GM18909 (cell line): Measurements from ENCODE around the gene DEPP1.

Experiments
- ATAC-seq: cut with Tn5 transposase; IDR thresholded peaks from one replicate; pipeline ENCODE4 v1.9.1; 2021; ENCODE audit warnings: mild to moderate bottlenecking; ENCODE audit not compliant: unreplicated experiment, poor library complexity

The DEPP1 gene

DNA sequence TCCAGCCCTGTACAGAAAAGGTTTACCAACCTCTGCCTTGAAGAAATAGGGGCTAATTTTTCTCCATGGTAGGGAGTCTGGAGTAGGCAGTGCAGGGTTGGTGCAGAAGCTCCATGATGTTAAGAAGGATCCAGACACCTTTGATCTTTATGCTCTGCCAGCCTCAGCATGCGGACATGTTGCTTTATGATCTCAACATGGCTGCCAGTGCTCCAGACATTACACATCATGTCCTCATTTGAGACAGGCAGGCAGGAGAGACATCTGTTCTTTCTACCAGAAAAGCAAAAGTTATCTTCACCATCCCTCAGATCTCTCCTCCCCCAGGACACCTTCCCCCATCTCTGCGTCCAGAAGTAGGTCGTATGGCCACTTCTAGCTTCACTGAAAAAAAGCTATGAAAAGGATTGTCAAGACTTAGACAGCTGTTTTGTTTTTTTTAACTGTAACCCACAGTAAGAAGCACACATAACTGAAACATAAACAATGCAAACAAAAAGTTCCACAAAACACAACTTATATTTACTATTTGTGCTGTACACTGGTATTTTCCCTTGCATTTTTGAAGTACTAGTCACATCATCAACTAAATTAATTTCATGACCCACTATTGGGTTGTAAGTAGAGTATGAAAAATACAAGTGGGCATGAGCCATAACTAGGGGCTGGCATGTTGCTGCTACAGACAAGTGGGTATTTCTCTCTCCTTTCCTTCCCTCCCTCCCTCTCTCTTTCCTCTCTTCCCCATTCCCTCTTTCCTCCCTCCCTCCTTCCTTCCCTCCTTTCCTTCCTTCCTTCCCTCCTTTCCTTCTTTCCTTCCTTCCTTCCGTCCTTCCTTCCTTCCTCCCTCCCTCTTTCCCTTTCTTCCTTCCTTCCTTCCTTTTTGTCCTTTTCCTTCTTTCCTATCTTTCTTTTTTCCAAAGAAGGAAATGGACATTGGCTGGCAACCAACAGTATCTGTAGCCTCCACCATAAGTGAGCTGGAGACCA is 21.6 kb downstream of the DEPP1 start:
- ATAC-seq, result no peak

DNA sequence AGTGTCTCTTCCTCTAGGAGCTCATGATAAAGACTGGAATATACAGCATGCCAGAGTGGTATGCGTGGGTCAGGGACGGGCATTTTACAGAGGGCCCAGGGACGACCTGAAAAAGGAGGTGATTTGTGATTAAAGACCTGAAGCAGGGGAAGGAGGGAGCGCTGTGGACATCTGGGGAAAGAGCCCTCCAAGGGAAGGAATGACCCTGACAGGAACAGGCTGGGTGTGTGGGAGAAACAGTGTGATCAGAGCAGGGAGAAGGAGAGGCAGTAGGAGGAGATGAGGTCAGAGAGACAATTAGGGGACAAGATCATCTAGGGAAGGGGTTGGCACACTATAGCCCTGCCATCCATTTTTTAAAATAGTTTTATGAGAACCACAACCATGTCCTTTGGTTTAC is 22.4 kb downstream of the DEPP1 start:
- no peak for ATAC-seq

DNA sequence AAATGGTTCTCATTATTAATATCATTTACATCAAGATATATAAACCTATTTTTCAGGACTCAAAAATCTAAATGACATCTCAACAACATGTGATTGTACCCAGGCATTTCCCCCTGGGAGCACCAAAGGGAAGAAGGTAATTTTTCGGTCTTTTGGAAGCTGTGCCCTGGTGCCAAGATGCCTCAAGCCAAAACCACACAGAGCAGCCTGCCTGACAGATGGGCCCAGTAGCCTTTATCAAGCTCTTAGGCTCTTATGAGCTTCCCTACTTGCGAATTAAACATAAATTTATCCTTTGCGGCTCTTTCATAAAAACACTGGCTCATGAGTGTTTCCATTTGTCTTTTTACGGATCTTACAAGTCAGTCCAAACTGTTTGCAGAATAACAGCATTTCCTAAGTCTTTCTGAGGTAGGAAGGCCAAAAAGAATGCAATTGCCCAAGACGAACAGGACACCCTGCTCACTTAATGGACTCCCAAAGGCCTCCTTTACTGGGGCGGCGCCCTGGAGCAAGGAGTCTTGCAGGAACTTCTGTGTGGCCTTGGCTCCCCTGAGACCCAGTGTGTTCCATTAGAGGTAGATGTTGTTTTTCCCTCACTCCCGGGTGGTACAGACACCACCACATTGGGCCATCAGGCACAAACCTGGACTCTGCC is 23.1 kb downstream of the DEPP1 start:
- no peak for ATAC-seq

DNA sequence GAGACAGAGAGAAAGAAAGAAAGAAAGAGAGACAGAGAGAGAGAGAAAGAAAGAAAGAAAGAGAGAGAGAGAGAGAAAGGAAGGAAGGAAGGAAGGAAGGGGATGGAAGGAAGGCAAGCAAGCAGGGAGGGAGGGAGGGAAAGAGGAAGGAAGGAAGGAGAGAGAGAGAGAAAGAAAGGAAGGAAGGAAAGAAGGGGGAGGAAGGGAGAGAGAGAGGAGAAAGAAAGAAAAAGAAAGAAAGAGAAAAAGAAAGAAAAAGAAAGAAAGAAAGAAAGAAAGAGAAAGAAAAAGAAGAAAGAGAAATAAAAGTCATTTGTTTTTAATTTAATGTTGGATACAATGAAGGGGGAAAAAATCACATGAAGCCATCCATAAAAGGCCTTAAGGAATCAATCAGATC is 23.6 kb downstream of the DEPP1 start:
- ATAC-seq, result no peak

DNA sequence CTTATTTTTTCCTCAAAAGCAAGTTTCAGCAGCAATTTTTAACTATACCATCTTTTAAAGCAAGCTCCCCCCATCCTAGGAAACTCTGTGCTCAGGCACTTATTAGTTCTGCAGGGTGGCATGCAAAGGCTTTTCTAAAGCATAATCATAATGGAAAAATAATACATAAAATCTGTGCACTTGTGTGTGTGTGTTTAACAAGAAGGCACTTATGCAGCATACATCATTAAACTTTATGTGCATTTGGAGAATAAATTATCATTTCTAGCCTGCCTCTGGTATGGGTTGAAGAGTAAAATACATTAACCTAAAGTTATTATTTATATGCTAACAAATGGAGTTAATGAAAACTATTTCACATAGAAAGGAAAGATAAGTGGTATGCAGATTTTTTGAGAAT is 24.6 kb downstream of the DEPP1 start:
- no peak for ATAC-seq

DNA sequence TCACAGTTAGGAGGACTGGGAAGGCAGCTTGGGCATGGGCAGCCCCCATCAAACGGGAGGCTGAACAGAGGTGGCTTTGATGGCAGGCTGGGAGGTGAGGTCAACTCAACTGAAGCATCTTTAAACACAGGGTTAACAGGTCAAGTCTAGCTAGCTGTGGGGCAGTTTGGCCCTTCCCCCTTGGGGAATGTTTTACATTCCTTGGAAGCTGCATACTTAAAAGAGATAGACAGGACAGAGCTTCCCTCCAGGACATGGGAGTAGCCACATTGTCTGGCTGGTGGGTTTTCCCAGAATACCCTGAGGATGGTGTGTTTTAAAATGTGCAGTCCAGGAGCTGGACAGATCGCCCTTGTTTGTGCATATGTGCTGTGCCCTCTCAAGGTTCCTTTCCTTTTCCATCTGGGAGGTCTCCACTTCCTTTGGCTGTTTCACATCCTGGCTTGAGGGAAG is 25.8 kb downstream of the DEPP1 start:
- ATAC-seq, result no peak

DNA sequence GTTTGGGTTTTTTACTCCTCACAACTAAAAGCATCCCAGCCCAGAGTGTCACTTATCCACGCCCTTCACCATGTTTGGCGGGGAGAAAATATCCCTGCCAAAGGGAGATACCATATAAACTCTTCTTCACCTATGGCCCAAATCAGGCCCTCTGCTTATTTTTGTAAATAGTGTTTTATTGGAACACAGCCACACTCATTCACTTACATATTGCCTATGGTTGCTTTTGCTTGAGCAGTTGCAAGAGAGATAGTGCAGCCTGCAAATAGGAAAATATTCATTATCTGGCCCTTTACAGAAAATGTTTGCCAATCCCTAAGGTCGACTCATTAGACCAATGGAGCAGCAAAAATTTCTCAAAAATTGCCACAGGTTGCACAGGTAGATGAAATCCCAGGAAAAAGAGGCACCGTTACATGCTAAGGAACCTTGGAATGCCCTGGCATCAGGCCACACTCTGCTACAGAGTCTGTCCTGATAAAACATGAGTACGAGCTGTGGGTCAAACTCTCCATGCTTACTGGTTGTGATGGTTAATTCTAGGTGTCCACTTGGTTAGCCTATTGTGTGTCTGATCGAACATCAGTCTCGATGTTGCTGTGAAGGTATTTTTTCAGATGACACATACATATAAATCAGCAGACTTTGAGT is 26.9 kb downstream of the DEPP1 start:
- no peak for ATAC-seq

DNA sequence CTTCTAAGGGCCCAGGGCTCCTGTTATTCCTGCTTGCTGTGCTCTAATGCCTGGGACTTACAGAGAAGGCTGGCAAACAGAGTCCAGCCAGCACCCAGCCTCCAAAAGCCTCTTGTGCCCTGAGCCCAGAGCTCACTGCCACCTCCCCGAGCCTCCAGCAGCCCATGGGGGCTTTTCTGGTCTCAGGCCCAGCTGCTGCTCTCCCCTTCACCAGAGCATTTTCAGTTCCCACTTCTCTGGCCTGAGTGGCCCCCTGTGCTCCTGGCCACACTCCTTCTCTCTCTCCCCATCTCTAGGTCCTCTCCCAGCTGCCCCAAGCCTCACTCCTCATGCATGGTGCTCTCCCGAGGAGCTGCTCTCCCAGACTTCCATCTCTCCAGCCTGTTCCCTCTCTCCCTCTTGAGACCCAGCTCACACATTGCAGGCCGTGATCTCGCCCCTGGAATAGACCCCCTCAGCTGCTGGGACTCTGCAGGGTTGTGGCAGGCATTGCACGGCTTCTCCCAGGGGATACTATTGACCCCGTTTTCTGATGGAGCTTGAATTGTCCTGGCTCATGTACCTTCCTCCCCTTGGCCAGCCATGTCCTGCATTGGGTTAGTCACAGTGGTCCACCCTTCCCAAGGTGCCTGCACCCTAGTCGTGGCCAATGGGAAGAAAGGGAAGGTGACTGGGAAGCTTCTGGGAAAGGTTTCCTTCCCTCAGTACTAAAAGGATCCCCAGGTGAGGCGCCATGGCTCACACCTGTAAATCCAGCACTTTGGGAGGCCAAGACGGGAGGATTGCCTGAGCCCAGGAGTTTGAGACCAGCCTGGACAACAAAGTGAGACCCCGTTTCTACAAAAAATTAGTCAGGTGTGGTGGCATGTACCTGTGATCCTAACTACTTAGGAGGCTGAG is 28.0 kb downstream of the DEPP1 start:
- no peak for ATAC-seq

DNA sequence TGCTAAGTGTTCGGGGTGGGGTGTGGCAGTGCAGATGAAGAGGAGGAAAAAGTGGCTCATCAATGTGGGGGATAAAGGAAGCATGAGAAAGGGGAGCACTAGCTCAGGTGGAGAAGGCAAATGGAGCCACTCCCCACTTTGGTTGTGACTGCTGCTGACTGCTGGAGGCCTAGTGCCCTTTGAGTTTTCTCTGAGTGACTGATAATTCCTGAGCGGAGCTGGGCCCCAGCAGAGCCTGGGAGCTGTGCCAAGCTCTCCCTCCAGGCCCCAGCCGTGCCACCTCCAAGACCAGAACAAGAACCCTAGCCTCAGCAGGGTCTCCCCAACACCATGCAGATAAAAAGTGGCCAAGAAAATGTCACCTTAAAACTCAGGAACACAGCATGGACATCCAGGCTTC is 28.7 kb downstream of the DEPP1 start:
- ATAC-seq, result no peak

DNA sequence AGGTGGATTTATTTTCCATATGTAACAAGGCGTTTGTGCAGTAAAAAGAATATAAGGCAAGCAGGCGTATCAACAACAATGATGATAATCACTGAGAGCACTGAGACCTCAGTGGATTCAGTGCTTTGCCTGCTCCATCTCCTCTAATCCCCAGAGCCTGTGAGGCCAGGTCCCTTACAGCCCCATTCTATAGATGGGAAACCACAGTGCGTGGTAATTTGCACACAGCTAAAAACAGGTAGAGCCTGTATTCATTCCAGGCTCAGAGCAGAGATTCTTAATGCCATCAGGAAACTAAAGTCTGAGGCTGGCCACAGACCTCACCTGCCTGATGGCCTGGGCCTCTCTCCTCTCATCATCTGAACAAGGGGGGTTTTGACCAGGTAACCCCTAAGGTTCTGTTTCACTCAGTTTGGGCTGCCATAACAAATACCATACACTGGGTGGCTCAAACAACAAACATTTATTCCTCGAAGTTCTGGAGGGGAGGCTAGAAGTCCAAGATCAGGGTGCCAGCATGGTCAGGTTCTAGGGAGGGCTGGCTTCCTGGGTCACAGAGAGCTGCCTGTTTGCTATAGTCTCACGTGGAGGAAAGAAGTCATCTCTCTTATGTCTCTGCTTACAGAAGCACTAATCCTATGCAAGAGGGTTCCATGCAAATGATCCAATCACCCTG is 29.3 kb downstream of the DEPP1 start:
- ATAC-seq, result no peak

DNA sequence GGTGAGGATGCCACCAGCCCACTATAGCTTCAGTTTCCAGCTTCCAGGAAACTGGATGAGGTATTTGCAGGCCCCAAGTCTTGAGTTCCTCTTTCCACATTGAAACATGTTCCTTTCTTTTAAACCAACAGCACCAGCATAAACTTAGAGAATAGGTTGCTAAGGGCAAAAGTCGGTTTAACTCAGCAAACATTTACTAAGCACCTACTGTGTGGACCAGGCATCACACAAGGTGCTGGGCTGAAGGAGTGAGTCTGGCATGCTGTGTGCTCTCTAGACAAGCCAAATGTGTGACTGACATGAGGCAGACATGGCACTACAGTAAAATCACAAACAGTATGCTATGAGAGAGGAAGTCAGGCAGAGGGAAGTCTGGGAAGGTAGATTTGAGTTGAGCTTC is 30.0 kb downstream of the DEPP1 start:
- no peak for ATAC-seq

DNA sequence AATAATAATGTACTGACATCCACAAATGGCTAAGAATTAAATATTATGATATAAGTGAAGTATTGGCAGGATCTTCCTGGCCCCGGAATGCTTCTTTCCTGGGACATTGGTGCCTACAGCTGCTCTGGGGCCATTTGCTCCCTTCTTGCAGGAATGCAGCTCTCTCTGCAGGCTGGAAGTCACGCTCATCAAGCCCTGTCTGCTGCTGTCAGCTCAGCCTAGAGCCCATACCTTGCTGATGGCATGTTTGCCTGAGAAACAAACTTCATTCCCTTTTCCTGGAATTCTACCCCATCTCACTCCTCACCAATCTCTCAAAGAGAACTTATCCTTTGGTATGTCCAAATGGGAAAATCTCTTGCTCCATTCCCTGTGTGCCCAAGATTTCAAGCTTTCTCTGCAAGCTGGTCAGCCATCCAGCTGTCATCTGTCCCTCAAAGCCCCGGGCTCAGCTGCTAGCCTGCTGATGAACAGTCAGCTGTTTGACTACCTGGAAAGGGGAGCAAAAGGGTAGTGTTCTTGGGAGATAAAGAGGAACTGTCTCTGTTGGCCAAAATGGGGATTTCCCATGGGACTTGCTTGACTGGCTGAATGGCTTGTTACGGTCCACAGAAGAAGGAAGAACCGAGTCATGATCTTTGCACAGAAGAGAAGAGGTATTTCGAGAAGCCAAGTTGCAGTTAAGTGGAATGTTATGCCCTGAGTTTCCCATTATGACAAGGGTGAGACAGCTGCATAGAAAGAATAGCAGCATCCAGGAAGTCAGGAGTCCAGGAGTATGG is 31.0 kb downstream of the DEPP1 start:
- ATAC-seq, result peak; percentile 66

DNA sequence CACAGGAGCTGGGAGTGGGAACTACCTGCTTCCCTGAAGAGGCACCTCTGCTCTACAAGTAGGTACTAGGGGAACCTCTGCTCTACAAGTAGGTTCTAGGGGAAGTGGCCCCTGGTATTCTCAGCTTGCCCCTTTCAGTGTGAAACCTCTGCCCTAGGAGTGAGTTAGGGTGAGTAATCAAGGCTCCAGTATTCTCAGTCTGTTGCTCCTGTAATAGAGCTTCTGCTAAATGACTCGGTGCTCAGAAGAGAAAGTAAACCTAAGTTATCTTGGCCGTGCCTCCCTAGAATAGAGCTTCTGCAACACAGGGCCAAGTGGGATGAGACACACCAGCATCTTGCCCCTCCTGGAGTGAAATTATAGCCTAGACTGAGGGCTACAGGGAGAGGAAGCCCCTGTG is 32.4 kb downstream of the DEPP1 start:
- peak; percentile 63 for ATAC-seq

DNA sequence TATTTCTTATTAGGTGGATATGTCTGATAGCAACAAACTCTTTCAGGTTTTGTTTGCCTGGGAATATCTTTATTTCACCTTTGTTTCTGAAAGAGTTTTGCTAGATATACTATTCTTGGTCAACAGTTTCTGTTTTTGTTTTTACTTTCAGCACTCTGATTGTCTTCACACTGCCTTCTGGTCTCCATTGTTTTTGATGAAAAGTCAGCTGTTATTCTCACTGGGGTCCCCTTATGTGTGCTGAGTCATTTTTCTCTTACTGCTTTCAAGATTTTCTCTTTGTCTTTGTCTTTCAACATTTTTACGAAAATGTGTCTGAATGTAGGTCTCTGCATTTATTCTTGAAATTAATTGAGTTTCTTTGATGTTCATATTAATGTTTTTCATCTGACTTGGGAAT is 34.3 kb downstream of the DEPP1 start:
- ATAC-seq, result no peak

DNA sequence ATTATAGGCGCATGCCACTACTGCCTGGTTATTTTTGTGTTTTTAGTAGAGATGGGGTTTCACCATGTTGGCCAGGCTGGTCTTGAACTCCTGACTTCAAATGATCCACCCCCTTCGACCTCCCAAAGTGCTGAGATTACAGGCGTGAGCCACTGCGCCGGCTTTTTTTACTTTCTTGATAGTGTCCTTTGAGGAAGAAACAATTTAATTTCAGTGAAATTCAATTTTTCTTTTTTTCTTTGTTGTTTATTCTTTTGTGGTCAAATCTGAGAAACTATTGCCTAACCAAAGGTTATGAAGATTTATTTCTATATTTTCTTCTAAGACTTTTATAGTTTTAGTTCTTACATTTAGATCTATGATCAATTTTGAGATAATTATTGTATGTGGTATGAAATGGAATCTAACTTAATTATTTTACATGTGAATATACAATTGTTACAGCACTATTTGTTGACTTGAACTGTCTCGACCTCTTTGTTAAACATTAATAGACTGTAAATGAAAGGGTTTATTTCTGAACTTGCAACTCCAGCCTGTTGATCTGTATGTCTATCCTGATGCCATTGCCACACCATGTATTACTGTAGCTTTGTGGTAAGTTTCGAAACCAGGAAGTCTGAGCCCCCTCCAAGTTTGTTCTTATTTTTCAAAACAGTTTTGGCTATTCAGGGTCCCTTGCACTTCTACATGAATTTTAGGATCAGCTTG is 38.8 kb downstream of the DEPP1 start:
- ATAC-seq, result no peak

DNA sequence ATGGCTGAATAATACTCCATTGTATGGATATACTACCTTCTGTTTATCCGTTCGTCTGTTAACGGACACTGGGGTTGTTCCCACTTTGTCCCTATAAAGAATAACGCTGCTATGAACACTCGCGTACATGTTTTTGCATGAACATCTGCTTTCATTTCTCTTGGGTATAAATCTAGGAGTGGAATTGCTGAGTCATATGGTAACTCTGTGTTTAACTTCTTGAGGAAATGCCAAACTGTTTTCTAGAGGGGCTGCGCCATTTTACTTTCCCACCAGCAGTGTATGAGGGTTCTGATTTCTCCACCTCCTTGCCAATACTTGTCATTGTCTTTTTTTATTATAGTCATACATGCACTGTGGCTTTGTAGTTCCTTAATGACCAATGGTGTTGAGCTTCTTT is 39.7 kb downstream of the DEPP1 start:
- no peak for ATAC-seq

DNA sequence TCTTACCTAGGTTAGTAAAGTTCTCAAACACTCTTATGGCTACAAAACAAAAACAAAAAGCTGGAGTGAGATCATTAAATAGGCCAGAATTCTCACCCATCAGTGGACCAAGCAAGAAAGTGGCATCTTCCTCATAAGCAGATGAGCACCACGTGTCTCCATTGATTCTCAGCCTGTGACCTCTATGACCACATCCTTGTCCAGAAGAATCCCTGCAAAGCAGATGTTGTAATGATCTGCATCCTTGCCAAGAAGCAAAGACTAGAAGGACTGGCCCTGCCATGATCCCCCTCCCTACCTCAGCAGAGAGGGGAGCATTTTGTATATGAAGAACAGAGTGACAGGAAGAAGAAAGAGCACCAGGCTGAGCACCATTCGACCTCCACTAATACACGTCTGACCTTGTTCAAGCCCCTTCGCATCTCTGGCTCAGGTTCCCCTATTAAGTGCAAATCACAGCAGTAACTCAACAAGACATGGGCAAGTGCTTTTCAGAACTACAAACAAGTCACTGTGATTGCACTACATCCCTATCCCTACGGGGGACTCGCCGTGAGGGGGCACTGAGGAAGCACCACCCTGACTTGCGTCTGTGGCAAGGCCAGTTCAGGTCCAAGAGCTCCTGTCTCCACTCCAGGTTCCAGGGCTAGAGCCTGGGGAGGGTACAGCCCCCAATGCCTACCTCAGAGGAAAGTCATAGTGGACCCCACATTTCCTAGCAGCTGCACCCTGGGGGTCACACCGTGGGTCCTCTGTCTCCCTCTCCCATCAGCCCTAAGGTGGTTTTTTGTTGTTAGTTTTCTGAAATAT is 41.2 kb downstream of the DEPP1 start:
- no peak for ATAC-seq
